SU-DHL-6 (cell line): ENCODE data around the gene PCK2.

ENCODE experiments used
- CTCF ChIP-seq: fragments of 200-600 bp; sonication (generic); IDR thresholded peaks from one replicate; pipeline ENCODE4 v1.5.1; 2017; ENCODE audit warnings: antibody characterized with exemption, mild to moderate bottlenecking, low read length, moderate library complexity; ENCODE audit not compliant: insufficient read depth, poor library complexity, severe bottlenecking
- EZH2phosphoT487 ChIP-seq: fragments of 200-600 bp; sonication (generic), shearing (Covaris generic); conservative IDR thresholded peaks from 2 replicates; pipeline ENCODE4 v1.6.1; 2018; ENCODE audit warnings: mild to moderate bottlenecking, antibody characterized with exemption, low read length, moderate library complexity, mixed read lengths

- TF ChIP-seq CTCF (no peak), EZH2phosphoT487 (no peak)
These were observed 41.2 kb upstream of the PCK2 start for GRCh38 chr14:24052656-24053547.
